OCI-LY7 (cell line): Measurements from ENCODE around the gene STS.

Experiments
- EZH2phosphoT487 ChIP-seq: fragments of 200-600 bp; sonication (generic); IDR thresholded peaks from 2 replicates; pipeline ENCODE4 v1.6.1; 2018; ENCODE audit warnings: low read depth, borderline replicate concordance, mild to moderate bottlenecking, mixed run types, antibody characterized with exemption, low read length, moderate library complexity, mixed read lengths
- TF ChIP-seq, protein P1 (sequence below): fragments of 200-600 bp; sonication (generic); conservative IDR thresholded peaks from 2 replicates; pipeline ENCODE4 v1.5.1; 2014; ENCODE audit warnings: mild to moderate bottlenecking, antibody characterized with exemption, low read length, moderate library complexity, mixed read lengths

DNA sequence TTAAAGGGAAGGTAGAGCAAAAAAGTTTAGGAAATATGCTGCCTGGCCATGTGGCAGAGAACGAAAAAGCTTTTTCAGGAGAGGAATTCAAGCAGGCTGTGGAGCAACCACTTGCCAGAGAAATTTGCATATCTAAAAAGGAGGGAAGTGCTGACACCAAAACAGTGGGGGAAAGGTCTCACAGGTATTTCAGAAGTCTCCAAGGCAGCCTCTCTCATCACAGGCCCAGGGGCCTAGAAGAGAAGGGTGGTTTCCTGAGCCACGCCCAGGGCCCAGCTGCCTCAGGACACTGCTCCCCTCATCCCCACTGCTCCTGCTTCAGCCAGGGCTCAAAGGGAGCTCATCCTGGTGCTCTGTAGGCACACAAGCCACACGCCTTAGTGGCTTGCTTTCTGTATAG, 29.9 kb upstream of the STS start:
- TF ChIP-seq, protein P1, sequence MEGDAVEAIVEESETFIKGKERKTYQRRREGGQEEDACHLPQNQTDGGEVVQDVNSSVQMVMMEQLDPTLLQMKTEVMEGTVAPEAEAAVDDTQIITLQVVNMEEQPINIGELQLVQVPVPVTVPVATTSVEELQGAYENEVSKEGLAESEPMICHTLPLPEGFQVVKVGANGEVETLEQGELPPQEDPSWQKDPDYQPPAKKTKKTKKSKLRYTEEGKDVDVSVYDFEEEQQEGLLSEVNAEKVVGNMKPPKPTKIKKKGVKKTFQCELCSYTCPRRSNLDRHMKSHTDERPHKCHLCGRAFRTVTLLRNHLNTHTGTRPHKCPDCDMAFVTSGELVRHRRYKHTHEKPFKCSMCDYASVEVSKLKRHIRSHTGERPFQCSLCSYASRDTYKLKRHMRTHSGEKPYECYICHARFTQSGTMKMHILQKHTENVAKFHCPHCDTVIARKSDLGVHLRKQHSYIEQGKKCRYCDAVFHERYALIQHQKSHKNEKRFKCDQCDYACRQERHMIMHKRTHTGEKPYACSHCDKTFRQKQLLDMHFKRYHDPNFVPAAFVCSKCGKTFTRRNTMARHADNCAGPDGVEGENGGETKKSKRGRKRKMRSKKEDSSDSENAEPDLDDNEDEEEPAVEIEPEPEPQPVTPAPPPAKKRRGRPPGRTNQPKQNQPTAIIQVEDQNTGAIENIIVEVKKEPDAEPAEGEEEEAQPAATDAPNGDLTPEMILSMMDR = no peak
- no peak for TF ChIP-seq EZH2phosphoT487
